ENCODE measurements around the gene ANKRD31.
"Not testable (repeated sequence)": the region's sequence is repeated elsewhere in the genome, so short reads cannot be mapped to it uniquely, and the experiment has no call there.

The ANKRD31 gene

GRCh38 chr5:75148051-75148450, 88.6 kb downstream of the ANKRD31 start:
- DNase-seq (ENCODE audit: low read depth), result no peak

DNA sequence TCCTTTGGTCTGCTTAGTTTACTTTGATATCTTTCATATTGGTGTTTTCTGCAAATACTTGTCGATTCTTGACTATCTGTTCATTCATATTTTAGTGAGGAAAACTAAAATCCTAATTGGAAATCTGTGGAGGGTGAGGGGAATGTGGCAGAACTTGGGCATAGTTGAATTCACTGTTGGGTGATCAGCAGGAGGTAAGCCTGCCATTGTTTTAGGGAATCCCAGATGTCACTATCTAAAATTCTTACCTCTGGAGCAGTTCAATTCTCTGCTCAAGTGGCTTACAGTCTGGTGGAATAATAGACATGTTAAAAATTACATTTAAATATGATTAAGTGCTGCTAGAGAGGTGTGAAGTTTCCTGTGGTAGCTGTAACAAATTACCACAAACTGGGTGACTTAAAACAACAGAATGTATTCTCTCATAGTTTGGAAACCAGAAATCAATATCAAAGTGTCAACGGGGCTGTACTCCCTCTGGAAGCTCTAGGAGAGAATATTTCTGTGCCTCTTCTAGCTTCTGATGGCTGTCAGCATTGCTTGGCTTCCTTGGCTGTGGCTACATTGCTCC, 94.0 kb downstream of the ANKRD31 start:
- no peak for DNase-seq (ENCODE audit: low read depth)

DNA sequence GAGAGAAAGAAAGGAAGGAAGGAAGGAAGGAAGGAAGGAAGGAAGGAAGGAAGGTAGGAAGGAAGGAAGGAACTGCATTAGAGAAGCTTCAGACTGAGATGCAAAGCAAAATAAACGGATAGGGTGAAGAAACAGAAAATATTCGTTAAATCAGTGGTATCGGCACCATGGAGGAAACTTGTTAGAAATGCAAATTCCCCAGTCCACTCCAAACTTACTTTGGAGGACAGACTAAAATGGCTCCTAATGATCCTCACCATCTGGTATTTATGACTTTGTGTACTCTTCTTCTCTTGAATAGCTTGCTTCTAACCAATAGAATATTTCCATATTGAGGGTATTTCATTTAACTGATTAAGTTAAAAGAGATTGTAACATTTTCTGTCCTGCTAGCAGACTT, 96.4 kb downstream of the ANKRD31 start:
- no peak for DNase-seq (ENCODE audit: low read depth)

DNA sequence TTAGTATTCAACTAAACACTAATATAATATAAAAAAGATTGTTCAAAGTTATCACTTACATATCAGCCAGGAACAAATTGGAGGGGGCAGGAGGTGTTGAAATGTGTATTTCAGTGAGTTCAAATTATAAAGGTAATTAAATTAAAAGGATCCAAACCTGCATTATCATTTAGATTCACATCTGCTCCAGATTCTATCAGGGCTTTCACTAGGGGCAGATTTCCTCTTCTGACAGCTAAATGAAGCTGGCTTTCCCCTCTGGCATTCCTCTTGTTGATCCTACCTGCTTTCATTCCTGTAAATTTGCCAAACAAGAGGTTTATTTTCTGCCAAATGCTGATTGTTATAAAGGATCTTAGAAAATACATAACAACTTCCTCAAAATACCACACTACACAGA, 98.0 kb downstream of the ANKRD31 start:
- no peak for DNase-seq (ENCODE audit: low read depth)

- no peak for DNase-seq (ENCODE audit: low read depth)
These were observed 105.8 kb downstream of the ANKRD31 start for GRCh38 chr5:75130818-75131349.

GRCh38 chr5:75116856-75117255, 119.8 kb downstream of the ANKRD31 start:
- DNase-seq (ENCODE audit: low read depth), result no peak

- DNase-seq (ENCODE audit: low read depth), result not testable (repeated sequence)
These were observed 122.4 kb downstream of the ANKRD31 start for GRCh38 chr5:75114311-75114710.

DNA sequence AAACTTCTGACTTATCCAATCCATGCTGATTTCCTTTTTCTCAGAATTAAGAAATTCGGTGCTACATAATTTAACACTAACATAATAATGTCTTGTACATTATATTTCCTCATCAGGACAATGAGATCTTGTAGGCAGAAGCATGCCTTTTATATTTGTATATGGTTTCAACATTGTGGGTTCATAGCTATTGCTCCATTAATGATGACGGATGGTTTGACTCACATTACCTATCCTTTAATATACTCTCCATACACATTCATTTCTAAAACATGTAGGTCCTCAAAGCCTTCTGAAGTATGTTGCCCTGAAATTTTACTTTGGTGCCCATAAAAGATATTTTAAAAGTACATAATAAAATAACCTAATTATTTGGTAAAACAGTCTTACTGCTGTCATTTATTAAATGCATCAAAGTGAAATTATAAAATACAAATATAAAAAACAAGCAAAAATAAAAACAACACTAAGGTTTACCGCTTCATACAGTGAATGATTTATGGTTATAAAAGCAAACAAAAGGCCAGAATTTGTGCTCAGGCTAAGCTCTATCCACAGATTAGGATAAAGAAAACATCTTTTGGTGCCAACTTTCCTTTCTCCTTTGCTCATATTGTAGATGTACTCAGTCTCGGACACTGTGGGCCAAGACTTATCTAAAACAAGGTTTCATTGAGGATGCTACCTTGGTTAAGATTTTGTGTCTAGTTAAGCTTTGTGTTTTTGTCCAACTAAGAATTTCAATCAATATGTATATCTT, 123.1 kb downstream of the ANKRD31 start:
- DNase-seq (ENCODE audit: low read depth), result no peak

GRCh38 chr5:75108931-75109596, 127.6 kb downstream of the ANKRD31 start:
- DNase-seq (ENCODE audit: low read depth), result no peak

DNA sequence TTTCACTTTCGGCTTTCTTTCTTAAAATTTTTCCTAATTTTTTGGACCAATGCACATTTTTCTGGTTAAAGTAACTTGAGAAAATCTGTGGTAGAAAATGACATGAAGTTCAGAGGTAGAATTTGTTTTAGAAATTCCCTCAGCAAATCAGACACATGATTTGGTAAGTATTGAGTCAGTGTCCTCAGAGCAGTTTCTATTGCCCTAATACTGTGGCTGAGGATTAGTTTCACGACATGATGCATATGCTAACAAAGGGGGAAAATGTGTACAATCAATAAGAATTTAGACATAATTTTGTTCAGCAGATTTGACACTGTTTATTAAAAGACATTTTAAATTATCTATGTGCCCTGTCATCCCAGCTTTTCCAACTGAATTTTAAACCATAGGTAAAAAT, 128.2 kb downstream of the ANKRD31 start:
- DNase-seq (ENCODE audit: low read depth), result no peak

- not testable (repeated sequence) for DNase-seq (ENCODE audit: low read depth)
These were observed 140.7 kb downstream of the ANKRD31 start for GRCh38 chr5:75095956-75096355.

- DNase-seq (ENCODE audit: low read depth), result no peak
These were observed 145.1 kb downstream of the ANKRD31 start for GRCh38 chr5:75091597-75091996.

- DNase-seq (ENCODE audit: low read depth), result no peak
These were observed 147.0 kb downstream of the ANKRD31 start for GRCh38 chr5:75089662-75090061.

DNA sequence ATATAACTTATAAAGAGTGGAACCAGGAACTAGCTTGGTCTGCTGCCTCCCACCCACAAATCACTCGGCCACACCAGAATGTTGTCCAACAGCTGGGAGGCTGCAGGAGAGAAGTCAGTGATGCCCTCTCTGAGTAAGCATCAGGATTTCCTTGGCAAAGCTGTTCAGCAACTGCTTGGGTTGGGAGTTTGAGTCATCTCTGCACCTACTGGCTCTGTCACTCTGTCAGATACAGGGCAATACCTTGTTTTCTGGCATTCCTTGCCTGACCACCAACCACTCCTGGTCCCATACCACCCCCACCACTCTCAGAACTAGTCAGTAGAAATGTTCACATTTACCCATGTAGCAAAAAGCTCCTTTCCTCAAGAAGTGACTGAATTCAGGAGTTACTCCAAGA, 147.5 kb downstream of the ANKRD31 start:
- no peak for DNase-seq (ENCODE audit: low read depth)

GRCh38 chr5:75088648-75089047, 148.0 kb downstream of the ANKRD31 start:
- no peak for DNase-seq (ENCODE audit: low read depth)

DNA sequence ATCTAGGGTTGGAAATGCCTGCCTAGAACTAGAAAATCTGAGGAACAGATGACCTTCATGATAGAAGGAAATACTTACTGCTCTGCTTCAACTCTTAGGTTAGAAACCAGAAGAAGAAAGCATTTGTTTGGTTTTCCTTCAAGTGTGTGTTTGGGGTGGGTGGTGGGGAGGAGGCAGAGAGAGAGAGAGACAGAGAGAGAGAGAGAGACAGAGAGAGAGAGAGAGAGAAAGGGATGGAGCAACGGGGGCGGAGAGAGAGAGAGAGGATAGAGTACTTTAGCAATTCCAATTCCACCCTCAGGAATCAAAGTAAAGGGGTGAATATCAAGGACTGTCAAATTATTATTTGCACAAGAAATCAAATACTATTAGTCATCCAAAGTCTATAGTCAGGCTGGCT, 155.2 kb downstream of the ANKRD31 start:
- no peak for DNase-seq (ENCODE audit: low read depth)

DNA sequence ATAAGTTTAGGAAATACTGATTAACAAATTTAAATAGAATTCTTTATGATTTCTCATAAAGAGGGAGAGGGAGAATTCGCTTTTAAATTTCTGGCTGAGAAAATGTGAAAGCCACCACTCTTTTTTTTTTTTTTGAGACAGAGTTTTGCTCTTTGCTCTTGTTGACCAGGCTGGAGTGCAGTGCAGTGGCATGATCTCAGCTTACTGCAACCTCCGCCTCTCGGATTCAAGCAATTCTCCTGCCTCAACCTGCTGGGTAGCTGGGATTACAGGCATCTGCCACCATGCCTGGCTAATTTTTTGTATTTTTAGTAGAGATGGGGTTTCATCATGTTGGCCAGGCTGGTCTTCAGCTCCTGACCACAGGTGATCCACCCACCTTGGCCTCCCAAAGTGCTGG, 157.3 kb downstream of the ANKRD31 start:
- DNase-seq (ENCODE audit: low read depth), result not testable (repeated sequence)

DNA sequence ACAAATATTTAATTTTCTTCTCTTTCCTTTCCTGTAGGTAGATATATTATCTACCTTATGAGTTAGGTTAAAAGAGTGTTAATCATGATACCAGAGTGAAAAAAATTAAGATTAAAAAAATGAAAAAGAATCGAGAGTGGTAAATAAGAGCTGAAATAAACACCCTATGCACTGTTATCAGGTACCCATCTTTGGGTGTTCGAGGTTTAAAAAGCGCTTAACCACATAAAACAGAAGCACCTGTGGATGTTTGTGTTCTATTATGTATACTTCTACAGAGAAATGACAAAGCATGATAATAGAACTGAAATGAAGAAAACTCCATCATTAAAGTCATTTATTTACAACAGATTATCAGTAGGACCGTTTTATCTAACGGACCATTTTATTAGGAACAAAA, 158.7 kb downstream of the ANKRD31 start:
- no peak for DNase-seq (ENCODE audit: low read depth)

DNA sequence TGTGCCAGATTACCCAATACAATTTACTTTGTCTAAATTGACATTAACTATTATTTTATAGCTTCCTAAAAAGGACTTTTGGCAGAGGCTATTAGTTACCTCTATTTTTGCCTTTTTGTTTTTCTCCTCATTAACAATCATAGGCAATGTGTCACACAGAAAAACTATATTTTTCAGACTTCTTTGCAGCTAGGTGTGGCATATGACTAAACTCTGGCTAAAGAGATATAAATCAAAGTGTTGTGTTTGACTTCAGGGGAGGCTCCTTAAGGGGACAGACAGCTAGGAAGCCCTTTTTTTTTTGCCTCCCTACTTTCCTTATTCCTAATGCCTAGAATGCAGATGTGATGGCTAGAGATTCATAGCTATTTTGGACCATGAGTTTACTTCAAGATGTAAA, 164.6 kb downstream of the ANKRD31 start:
- DNase-seq (ENCODE audit: low read depth), result no peak

DNA sequence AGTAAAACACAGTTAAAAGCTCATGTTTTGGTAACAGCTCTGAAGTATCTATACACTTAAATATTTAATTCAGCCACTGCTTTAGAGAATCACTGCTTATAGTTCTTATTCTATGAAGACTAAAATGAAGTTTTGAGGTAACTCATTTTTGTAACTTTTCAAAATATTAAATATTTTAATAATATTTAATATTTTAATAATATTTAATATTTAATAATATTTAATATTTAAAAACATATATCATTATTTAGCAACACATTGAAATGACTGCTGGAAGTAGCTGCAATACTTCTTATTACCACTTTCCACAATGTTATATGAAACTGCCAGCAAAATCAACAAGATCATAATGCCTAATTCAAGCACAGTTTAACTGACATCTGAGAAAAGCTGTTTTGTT, 165.6 kb downstream of the ANKRD31 start:
- DNase-seq (ENCODE audit: low read depth), result no peak

GRCh38 chr5:75067434-75067833, 169.2 kb downstream of the ANKRD31 start:
- DNase-seq (ENCODE audit: low read depth), result no peak

DNA sequence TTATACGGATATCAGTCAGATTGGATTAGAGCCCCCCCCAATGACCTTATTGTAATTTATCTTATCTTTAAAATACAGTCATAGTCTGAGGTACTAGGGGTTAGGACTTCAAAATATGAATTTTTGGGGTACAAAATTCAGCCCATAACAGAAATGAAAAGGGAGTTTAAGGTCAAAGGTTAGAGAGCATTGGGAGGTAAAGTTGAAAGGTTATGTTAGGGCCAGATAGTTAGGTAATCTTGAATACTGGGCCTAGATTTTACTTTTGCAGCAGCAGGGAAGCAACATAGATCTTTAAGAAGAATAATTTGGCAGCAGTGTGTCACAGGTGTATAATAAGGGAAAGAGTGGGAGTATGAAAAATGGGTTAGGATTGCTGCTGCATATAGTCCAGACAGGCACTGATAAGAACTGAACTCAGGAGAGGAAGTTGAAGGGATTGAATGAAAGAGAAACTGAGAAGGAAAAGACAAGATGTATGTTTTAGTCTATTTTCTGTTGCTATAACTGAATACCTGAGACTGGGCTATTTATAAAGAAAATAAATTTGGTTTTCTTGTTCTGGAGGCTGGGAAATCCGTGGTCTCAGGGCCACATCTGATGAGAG, 173.7 kb downstream of the ANKRD31 start:
- no peak for DNase-seq (ENCODE audit: low read depth)
